Fibroblast of lung (primary cell): ENCODE results near the gene VASN.

ENCODE experiments used
- CTCF ChIP-seq, 2 donors: IDR thresholded peaks in 1 of 2; conservative IDR thresholded peaks in 1 of 2; 1 replicate in 1 of 2; 2 replicates in 1 of 2; pipeline ENCODE4 v1.5.1; 2011 to 2012; ENCODE audit warnings: low read length in 2 of 2, control low read depth in 1 of 2, inconsistent platforms in 1 of 2, low read depth in 1 of 2, mild to moderate bottlenecking in 1 of 2
- EZH2 ChIP-seq: IDR thresholded peaks from 2 replicates; pipeline ENCODE4 v1.5.1; 2012; ENCODE audit warnings: low read length, control low read depth, mild to moderate bottlenecking; ENCODE audit errors: missing control alignments

GRCh38 chr16:4352843-4353242, 18.8 kb upstream of the VASN start:
- TF ChIP-seq CTCF (conservative IDR thresholded peaks at IDR 0.05 in 1 of 2, IDR thresholded peaks at IDR 0.05 in 1 of 2; ENCODE audit: low read depth in 1 of 2, low read length in 2 of 2) (no peak), EZH2 (no peak)
